ES-I3 (cell line): ENCODE measurements around the gene IGFBP5.

ENCODE experiments used
- H3K36me3 ChIP-seq: 2 replicates; pipeline ENCODE4 v1.6.1; 2013; ENCODE audit warnings: mild to moderate bottlenecking, low read length, control low read depth, moderate library complexity; ENCODE audit not compliant: insufficient read depth
- H3K4me1 ChIP-seq: 2 replicates; pipeline ENCODE4 v1.6.1; 2013; ENCODE audit warnings: mild to moderate bottlenecking, control low read depth, low read length; ENCODE audit not compliant: insufficient read depth
- H3K9ac ChIP-seq: 2 replicates; pipeline ENCODE4 v1.6.1; 2013; ENCODE audit warnings: low read depth, mild to moderate bottlenecking, low read length, moderate library complexity
- H3K9me3 ChIP-seq: 2 replicates; pipeline ENCODE4 v1.6.1; 2013; ENCODE audit warnings: mild to moderate bottlenecking, low read length, moderate library complexity; ENCODE audit not compliant: control insufficient read depth, insufficient read depth

IGFBP5 gene

GRCh38 chr2:216724190-216724589, 28.8 kb upstream of the IGFBP5 start:
- Histone ChIP-seq H3K9ac (no peak overlapping the region), H3K36me3 (no peaks in the 10 kb centered on the region), H3K4me1 (no peaks in the 10 kb centered on the region), H3K9me3 (no peaks in the 10 kb centered on the region)

DNA sequence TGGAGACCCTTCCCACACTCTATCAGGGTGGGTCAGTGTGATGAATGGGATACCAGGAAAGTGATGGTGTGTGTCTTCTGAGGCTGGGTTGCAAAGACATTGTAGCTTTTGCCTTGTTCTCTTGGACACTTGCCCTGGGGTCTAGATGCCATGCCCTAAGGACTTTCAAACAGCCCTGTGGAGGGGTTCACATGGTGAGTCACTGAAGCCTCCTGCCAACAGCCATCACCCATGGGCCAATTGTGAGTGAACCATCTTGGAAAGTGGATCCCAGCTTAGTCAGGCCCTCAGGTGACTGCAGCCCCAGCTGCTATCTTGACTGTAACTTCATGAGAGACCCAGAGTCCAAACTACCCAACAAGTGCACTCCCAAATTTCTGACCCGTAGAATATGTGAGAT, 25.8 kb upstream of the IGFBP5 start:
- Histone ChIP-seq H3K9me3 (no peaks in the 10 kb centered on the region), H3K4me1 (no peaks in the 10 kb centered on the region; the same call in 1 of the 2 replicates), H3K36me3 (no peaks in the 10 kb centered on the region), H3K9ac (no peak overlapping the region)

GRCh38 chr2:216720722-216721121, 25.4 kb upstream of the IGFBP5 start:
- H3K9ac ChIP-seq = no peak overlapping the region
- H3K4me1 ChIP-seq = no peaks in the 10 kb centered on the region; the same call in 1 of the 2 replicates
- no peaks in the 10 kb centered on the region for H3K9me3 ChIP-seq
- H3K36me3 ChIP-seq = no peaks in the 10 kb centered on the region

DNA sequence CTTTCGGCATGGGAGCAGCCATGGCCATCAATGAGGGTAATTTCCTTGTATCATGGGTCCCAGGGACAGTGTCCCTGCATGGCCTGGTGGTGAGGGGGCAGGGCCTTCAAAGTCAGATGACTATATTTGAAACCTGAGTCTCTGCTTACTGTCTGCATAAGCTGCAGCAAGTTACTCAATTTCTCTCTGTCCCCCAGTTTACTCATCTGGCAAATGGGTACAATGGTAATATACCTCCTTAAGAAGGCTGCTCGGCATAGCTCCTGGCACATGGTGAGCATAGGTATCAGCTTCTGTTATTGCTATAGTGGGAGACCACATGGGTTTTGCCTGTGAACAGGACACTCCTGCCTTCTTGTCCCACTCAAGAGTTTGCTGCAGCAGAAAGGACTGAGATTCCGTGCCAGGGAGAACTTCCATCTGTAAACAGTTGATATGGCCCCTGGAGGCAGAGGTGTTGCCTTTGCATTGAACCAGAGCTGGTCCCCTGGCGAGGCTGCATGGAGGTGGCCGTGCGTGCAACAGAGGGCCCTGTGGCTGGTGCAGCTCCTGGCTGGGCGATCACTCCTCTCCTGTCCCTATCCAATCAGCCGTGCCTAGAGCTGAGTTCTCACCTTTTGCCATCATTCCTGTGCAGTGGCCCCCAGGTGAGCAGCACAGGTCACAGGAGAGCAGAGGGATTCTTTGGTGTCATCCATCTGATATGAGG, 22.7 kb upstream of the IGFBP5 start:
- peaks cover 5% of the 10 kb centered on the region; the same call in 1 of the 2 replicates for H3K4me1 ChIP-seq
- H3K36me3 ChIP-seq = no peaks in the 10 kb centered on the region
- no peak overlapping the region for H3K9ac ChIP-seq
- H3K9me3 ChIP-seq = no peaks in the 10 kb centered on the region

DNA sequence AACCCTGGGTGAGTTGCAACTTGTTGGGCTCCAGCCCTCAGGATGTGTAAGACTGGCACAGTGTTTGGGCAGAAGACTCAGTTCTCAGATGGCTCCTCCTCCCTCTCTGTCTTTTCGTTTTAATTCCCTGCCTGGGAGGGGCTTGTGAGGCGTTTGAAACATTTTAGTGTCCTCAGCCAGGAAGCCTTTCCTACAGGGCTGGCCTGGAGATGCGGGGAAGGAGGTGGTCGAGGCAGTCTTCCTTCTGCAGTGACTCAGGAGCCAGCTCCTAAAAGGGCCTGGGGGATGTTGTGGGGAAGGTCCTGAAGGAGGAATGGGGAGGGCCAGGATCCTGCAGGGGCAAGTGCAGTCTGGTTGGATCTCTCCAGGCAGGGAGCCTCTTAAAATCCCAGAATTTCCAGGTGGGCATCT, 22.1 kb upstream of the IGFBP5 start:
- peaks cover 5% of the 10 kb centered on the region; the same call in 1 of the 2 replicates for H3K4me1 ChIP-seq

GRCh38 chr2:216716109-216716508, 20.8 kb upstream of the IGFBP5 start:
- peaks cover 5% of the 10 kb centered on the region; the same call in 1 of the 2 replicates for H3K4me1 ChIP-seq
- no peaks in the 10 kb centered on the region for H3K9me3 ChIP-seq
- H3K36me3 ChIP-seq = no peaks in the 10 kb centered on the region
- H3K9ac ChIP-seq = no peak overlapping the region

More for the DNA sequence above, 22.1 kb upstream of the IGFBP5 start:
- Histone ChIP-seq H3K9me3 (no peaks in the 10 kb centered on the region), H3K9ac (no peak overlapping the region), H3K36me3 (no peaks in the 10 kb centered on the region)

- no peaks in the 10 kb centered on the region for H3K36me3 ChIP-seq
Measured at GRCh38 chr2:216715402-216715974, 20.1 kb upstream of the IGFBP5 start.

DNA sequence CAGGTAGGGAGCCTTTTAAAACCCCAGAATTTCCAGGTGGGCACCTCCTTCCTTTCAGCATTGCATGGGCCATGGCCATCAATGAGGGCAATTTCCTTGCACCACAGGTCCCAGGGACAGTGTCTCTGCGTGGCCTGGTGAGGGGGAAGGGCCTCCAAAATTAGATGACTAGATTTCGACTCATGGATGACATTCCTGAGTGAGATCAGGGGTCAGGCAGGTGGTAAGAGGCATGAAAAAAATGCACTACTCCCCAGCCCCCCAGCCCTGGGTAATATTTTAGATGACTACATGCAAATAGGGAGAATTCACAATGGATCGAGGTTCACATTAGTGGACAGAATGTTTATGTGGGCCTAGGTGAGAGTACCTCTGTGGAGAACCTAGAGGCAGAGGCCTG, 19.0 kb upstream of the IGFBP5 start:
- Histone ChIP-seq H3K9ac (no peak overlapping the region), H3K4me1 (peaks cover 5% of the 10 kb centered on the region; the same call in 1 of the 2 replicates), H3K36me3 (no peaks in the 10 kb centered on the region), H3K9me3 (no peaks in the 10 kb centered on the region)

More at GRCh38 chr2:216715402-216715974, 20.1 kb upstream of the IGFBP5 start:
- H3K9ac ChIP-seq = no peak overlapping the region
- peaks cover 5% of the 10 kb centered on the region; the same call in 1 of the 2 replicates for H3K4me1 ChIP-seq
- H3K9me3 ChIP-seq = no peaks in the 10 kb centered on the region

DNA sequence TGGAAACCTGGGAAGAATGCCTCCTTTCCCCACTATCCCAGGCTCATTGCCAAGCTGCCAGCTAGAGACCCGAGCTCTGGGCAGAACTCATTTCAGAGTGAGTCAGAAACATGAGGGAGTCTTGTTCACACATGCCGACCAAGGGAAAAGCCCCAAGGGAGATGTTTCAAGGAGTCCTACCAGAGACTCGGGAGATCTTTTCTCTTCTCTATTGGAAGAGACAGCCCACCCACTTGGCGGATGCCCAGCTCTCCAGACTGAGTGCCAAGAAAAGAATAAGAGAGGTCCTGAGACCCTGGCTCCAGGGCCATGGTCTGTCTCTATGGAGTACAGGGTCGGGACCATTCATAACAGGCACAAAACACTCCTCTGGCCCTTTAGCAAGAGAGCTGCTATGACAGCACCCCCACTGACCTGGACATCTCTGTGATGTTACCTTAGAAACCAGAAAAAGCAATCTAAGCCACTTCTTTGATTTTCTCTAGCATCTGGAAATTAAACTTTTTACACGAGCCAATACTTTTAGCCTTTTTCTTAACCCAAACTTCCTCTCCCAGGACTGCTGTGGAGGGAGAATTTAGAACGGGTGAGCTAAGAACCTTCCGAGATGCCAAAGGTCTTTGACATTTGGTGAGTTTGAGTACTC, 18.5 kb upstream of the IGFBP5 start:
- peaks cover 5% of the 10 kb centered on the region; the same call in 1 of the 2 replicates for H3K4me1 ChIP-seq
- no peak overlapping the region for H3K9ac ChIP-seq
- no peaks in the 10 kb centered on the region for H3K36me3 ChIP-seq
- no peaks in the 10 kb centered on the region for H3K9me3 ChIP-seq

DNA sequence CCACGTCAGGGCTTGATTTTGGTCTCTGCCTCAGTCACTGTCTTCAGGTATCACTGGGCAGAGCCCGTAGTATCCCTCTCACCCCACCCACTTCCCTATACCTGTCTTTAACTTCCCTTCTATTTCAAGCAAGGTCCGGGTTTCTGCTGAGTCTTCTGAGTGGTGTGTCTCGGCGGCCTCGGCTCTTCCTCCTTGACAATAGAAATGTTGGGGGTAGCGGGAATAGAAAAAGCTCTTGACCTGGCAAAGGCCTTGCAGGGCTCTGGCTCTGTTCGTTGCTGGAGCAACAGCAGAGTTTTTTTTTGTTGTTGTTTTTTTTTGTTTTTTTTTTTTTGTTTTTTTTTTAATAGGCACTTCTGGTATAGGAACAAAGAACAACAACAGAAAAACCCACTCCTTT, 16.0 kb upstream of the IGFBP5 start:
- Histone ChIP-seq H3K9me3 (peaks cover 7% of the 10 kb centered on the region; the same call in 1 of the 2 replicates), H3K36me3 (no peaks in the 10 kb centered on the region), H3K9ac (no peak overlapping the region), H3K4me1 (peaks cover 5% of the 10 kb centered on the region; the same call in 1 of the 2 replicates)

GRCh38 chr2:216710551-216711301, 15.4 kb upstream of the IGFBP5 start:
- peaks cover 5% of the 10 kb centered on the region; the same call in 1 of the 2 replicates for H3K4me1 ChIP-seq
- H3K36me3 ChIP-seq = no peaks in the 10 kb centered on the region
- H3K9ac ChIP-seq = no peak overlapping the region

GRCh38 chr2:216702756-216703155, 7.4 kb upstream of the IGFBP5 start:
- Histone ChIP-seq H3K36me3 (no peaks in the 10 kb centered on the region), H3K9ac (no peak overlapping the region), H3K9me3 (peaks cover 3% of the 10 kb centered on the region; the same call in 1 of the 2 replicates), H3K4me1 (0 out of 2 replicates have a peak, but pooled peaks cover 3% of the 10 kb centered on the region)

More at GRCh38 chr2:216710551-216711301, 15.4 kb upstream of the IGFBP5 start:
- peaks cover 7% of the 10 kb centered on the region; the same call in 1 of the 2 replicates for H3K9me3 ChIP-seq

DNA sequence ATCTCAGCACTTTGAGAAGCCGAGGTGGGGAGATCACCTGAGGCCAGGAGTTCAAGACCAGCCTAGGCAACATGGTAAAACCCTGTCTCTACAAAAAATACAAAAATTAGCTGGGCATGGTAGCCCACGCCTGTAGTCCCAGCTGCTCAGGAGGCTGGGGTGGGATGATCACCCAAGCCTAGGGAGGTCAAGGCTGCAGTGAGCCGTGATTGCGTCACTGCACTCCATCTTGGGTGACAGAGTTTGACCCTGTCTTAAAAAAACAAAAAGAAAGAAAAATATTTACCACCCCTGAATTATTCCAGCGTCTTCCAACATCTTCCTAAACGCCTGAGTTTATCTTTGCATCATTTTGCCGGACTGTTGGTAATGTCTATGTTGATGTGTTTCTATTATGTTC, 6.2 kb upstream of the IGFBP5 start:
- Histone ChIP-seq H3K36me3 (no peaks in the 10 kb centered on the region), H3K9me3 (no peaks in the 10 kb centered on the region), H3K9ac (no peak overlapping the region), H3K4me1 (0 out of 2 replicates have a peak, but pooled peaks cover 3% of the 10 kb centered on the region)

DNA sequence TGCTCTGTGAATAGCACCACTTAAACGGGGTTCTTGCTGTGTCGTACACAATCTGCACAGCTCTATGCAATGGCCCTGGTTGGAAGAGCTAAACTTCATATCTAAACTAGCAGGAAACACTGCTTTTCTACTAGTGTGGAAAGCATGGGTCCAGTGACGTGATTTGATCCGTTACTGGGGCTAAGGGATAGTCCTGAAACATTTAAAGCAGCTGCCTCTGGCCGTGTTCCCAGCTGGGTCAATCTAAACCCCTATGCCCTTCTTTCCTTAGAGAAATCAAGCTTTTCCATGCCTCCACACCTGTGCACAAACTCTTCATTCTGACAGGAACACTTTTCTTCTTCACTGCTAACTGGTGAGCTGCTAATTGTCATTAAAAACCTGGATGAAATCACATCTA, 5.4 kb upstream of the IGFBP5 start:
- Histone ChIP-seq H3K4me1 (0 out of 2 replicates have a peak, but pooled peaks cover 10% of the 10 kb centered on the region), H3K9ac (no peak overlapping the region), H3K9me3 (no peaks in the 10 kb centered on the region), H3K36me3 (no peaks in the 10 kb centered on the region)
